Suprapubic skin (tissue), 4 donors: ENCODE data around the gene LANCL2.

Source experiments
- EP300 ChIP-seq: sonication (generic); formaldehyde crosslinking; IDR thresholded peaks from one replicate; pipeline ENCODE4 v1.6.1; 2017; ENCODE audit warnings: antibody characterized with exemption
- POLR2A ChIP-seq, 2 donors: fragments of 450-650 bp; IDR thresholded peaks; one replicate each; pipeline ENCODE4 v1.6.1; 2017; ENCODE audit warnings: antibody characterized with exemption in 2 of 2, mild to moderate bottlenecking in 2 of 2, moderate library complexity in 2 of 2
- POLR2AphosphoS5 ChIP-seq, 3 donors: sonication (generic); formaldehyde crosslinking; IDR thresholded peaks; one replicate each; pipeline ENCODE4 v1.6.1; 2017; ENCODE audit warnings: antibody characterized with exemption in 3 of 3
- TF ChIP-seq, protein P1 (sequence below), 2 donors: fragments of 200-600 bp in 1 of 2; fragments of 450-650 bp in 1 of 2; sonication (generic) in 1 of 2; IDR thresholded peaks; one replicate each; pipeline ENCODE4 v1.5.1; 2016 to 2019; ENCODE audit warnings: antibody characterized with exemption in 2 of 2, mild to moderate bottlenecking in 1 of 2, moderate library complexity in 1 of 2

- TF ChIP-seq, protein P1, sequence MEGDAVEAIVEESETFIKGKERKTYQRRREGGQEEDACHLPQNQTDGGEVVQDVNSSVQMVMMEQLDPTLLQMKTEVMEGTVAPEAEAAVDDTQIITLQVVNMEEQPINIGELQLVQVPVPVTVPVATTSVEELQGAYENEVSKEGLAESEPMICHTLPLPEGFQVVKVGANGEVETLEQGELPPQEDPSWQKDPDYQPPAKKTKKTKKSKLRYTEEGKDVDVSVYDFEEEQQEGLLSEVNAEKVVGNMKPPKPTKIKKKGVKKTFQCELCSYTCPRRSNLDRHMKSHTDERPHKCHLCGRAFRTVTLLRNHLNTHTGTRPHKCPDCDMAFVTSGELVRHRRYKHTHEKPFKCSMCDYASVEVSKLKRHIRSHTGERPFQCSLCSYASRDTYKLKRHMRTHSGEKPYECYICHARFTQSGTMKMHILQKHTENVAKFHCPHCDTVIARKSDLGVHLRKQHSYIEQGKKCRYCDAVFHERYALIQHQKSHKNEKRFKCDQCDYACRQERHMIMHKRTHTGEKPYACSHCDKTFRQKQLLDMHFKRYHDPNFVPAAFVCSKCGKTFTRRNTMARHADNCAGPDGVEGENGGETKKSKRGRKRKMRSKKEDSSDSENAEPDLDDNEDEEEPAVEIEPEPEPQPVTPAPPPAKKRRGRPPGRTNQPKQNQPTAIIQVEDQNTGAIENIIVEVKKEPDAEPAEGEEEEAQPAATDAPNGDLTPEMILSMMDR (IDR thresholded peaks at IDR 0.05) = no peak
- TF ChIP-seq POLR2AphosphoS5 (IDR thresholded peaks at IDR 0.05) (no peak), POLR2A (IDR thresholded peaks at IDR 0.05) (no peak), EP300 (no peak)
Observed at GRCh38 chr7:55374213-55374612, 9.1 kb downstream of the LANCL2 start.
